IMR-90 (cell line): ENCODE measurements around the gene HSP90AA1.

Source experiments
- MAZ ChIP-seq: IDR thresholded peaks from 2 replicates; pipeline ENCODE4 v1.6.1; 2012; ENCODE audit warnings: low read depth, mild to moderate bottlenecking, low read length, improper control_type of control experiment, moderate library complexity, borderline replicate concordance
- RAD21 ChIP-seq: IDR thresholded peaks from 2 replicates; pipeline ENCODE4 v1.6.1; 2012; ENCODE audit warnings: low read length, improper control_type of control experiment

GRCh38 chr14:102087762-102088011 is 843 bp upstream of the HSP90AA1 start:
- TF ChIP-seq RAD21 (no peak), MAZ (no peak)
